Measurements from ENCODE around the gene SYTL3.

The SYTL3 gene

GRCh38 chr6:158758941-158759479 lies 109.2 kb downstream of the SYTL3 start:
- no peak for TF ChIP-seq CTCF (IDR thresholded peaks at IDR 0.05; ENCODE audit: borderline replicate concordance, control extremely low read depth, extremely low read depth, insufficient read depth, missing control alignments)
- no peak for DNase-seq (ENCODE audit: low spot score)
- in situ Hi-C loops (cut with MboI; ENCODE audit: low sequenced_read_pairs, unreplicated experiment) = no loop called here

- DNase-seq (ENCODE audit: low spot score) = no peak
- in situ Hi-C loops (cut with MboI; ENCODE audit: low sequenced_read_pairs, unreplicated experiment) = no loop called here
- no peak for TF ChIP-seq CTCF (IDR thresholded peaks at IDR 0.05; ENCODE audit: borderline replicate concordance, control extremely low read depth, extremely low read depth, insufficient read depth, missing control alignments)
These were observed 110.2 kb downstream of the SYTL3 start for GRCh38 chr6:158759966-158760617.

- DNase-seq (ENCODE audit: low spot score) = no peak
- in situ Hi-C loops (cut with MboI; ENCODE audit: low sequenced_read_pairs, unreplicated experiment) = no loop called here
- no peak for TF ChIP-seq CTCF (IDR thresholded peaks at IDR 0.05; ENCODE audit: borderline replicate concordance, control extremely low read depth, extremely low read depth, insufficient read depth, missing control alignments)
These were observed 110.9 kb downstream of the SYTL3 start for GRCh38 chr6:158760618-158761250.

GRCh38 chr6:158761746-158762145 lies 111.9 kb downstream of the SYTL3 start:
- no peak for DNase-seq (ENCODE audit: low spot score)
- in situ Hi-C loops (cut with MboI; ENCODE audit: low sequenced_read_pairs, unreplicated experiment) = no loop called here
- no peak for TF ChIP-seq CTCF (IDR thresholded peaks at IDR 0.05; ENCODE audit: borderline replicate concordance, control extremely low read depth, extremely low read depth, insufficient read depth, missing control alignments)

GRCh38 chr6:158762787-158763433 lies 113.1 kb downstream of the SYTL3 start:
- in situ Hi-C loops (cut with MboI; ENCODE audit: low sequenced_read_pairs, unreplicated experiment) = no loop called here
- DNase-seq (ENCODE audit: low spot score) = no peak
- TF ChIP-seq CTCF (IDR thresholded peaks at IDR 0.05; ENCODE audit: borderline replicate concordance, control extremely low read depth, extremely low read depth, insufficient read depth, missing control alignments) = no peak

- no peak for TF ChIP-seq CTCF (IDR thresholded peaks at IDR 0.05; ENCODE audit: borderline replicate concordance, control extremely low read depth, extremely low read depth, insufficient read depth, missing control alignments)
- no peak for DNase-seq (ENCODE audit: low spot score)
- in situ Hi-C loops (cut with MboI; ENCODE audit: low sequenced_read_pairs, unreplicated experiment) = no loop called here
These were observed 113.8 kb downstream of the SYTL3 start for GRCh38 chr6:158763434-158764182.

Data from GM13976 (cell line).